Central memory CD8-positive, alpha-beta T cell (primary cell): ENCODE measurements around the gene DVL2.

Experiments used
- ATAC-seq: fragments of 150-1000 bp; cut with Tn5 transposase; replicated peaks from 2 replicates; pipeline ENCODE4 v1.10.0; 2022; ENCODE audit warnings: mild to moderate bottlenecking, moderate FRiP score, moderate number of reproducible peaks; ENCODE audit not compliant: poor library complexity, severe bottlenecking; ENCODE audit errors: extremely low read depth
- DNase-seq, 2 donors: peaks; one replicate each; pipeline ENCODE4 v3.0.0; 2021; ENCODE audit warnings: low spot score in 2 of 2
- H3K27ac Mint-ChIP-seq: one replicate; pipeline ENCODE4 v1.8.0; 2022; ENCODE audit warnings: low read depth, mild to moderate bottlenecking, moderate library complexity, mixed read lengths
- H3K27me3 Mint-ChIP-seq: one replicate; pipeline ENCODE4 v1.8.0; 2022; ENCODE audit warnings: mixed read lengths
- H3K36me3 Mint-ChIP-seq: one replicate; pipeline ENCODE4 v1.8.0; 2022; ENCODE audit warnings: mild to moderate bottlenecking, moderate library complexity, mixed read lengths; ENCODE audit not compliant: insufficient read depth
- H3K4me1 Mint-ChIP-seq: one replicate; pipeline ENCODE4 v1.8.0; 2022; ENCODE audit warnings: mixed read lengths
- H3K4me3 Mint-ChIP-seq: one replicate; pipeline ENCODE4 v1.8.0; 2022; ENCODE audit warnings: mild to moderate bottlenecking, moderate library complexity, mixed read lengths
- H3K9me3 Mint-ChIP-seq: one replicate; pipeline ENCODE4 v1.8.0; 2022; ENCODE audit warnings: mixed read lengths

Gene DVL2

GRCh38 chr17:7262192-7262934, 28.0 kb upstream of the DVL2 start, which contains the start of gene CLDN7:
Gene CLDN7 (minus strand): TSS chr17:7262478. CDS start chr17:7262043, 435 bp downstream.
- peaks cover 34% of the 10 kb centered on the region for H3K27me3 Mint-ChIP-seq

GRCh38 chr17:7261379-7262191, 27.3 kb upstream of the DVL2 start:
- no peak overlapping the region for H3K27ac Mint-ChIP-seq

More at GRCh38 chr17:7262192-7262934, 28.0 kb upstream of the DVL2 start, which contains the start of gene CLDN7:
- Mint-ChIP-seq H3K4me3 (peak within 1 kb of the TSS; percentile 77), H3K4me1 (peaks cover 18% of the 10 kb centered on the region), H3K36me3 (peaks cover 9% of the 10 kb centered on the region), H3K27ac (peak within 1 kb of the TSS; percentile 86), H3K9me3 (no peaks in the 10 kb centered on the region)
- ATAC-seq (no peak), DNase-seq (no peak)

GRCh38 chr17:7260651-7261378, 26.5 kb upstream of the DVL2 start:
- ATAC-seq (peak; percentile 41), DNase-seq (no peak)
- Mint-ChIP-seq H3K4me3 (peak overlapping the region; percentile 75), H3K9me3 (no peaks in the 10 kb centered on the region), H3K36me3 (peaks cover 21% of the 10 kb centered on the region), H3K27ac (no peak overlapping the region), H3K27me3 (peaks cover 22% of the 10 kb centered on the region), H3K4me1 (peaks cover 18% of the 10 kb centered on the region)

More at GRCh38 chr17:7261379-7262191, 27.3 kb upstream of the DVL2 start:
- peaks cover 18% of the 10 kb centered on the region for H3K4me1 Mint-ChIP-seq
- no peaks in the 10 kb centered on the region for H3K9me3 Mint-ChIP-seq
- H3K4me3 Mint-ChIP-seq = peak overlapping the region; percentile 75
- DNase-seq = no peak
- peaks cover 16% of the 10 kb centered on the region for H3K36me3 Mint-ChIP-seq
- H3K27me3 Mint-ChIP-seq = peaks cover 28% of the 10 kb centered on the region
- ATAC-seq = peak; percentile 10

- Mint-ChIP-seq H3K27ac (no peak overlapping the region), H3K4me1 (peaks cover 18% of the 10 kb centered on the region)
Observed at GRCh38 chr17:7260151-7260550, 25.8 kb upstream of the DVL2 start.

GRCh38 chr17:7259555-7259889, 25.2 kb upstream of the DVL2 start:
- peaks cover 22% of the 10 kb centered on the region for H3K27me3 Mint-ChIP-seq
- H3K4me1 Mint-ChIP-seq = peaks cover 22% of the 10 kb centered on the region
- no peaks in the 10 kb centered on the region for H3K9me3 Mint-ChIP-seq
- no peak overlapping the region for H3K4me3 Mint-ChIP-seq
- ATAC-seq = no peak
- no peak for DNase-seq
- peaks cover 31% of the 10 kb centered on the region for H3K36me3 Mint-ChIP-seq
- no peak overlapping the region for H3K27ac Mint-ChIP-seq

More at GRCh38 chr17:7260151-7260550, 25.8 kb upstream of the DVL2 start:
- H3K4me3 Mint-ChIP-seq = peak overlapping the region; percentile 18
- DNase-seq (no peak), ATAC-seq (no peak)
- peaks cover 25% of the 10 kb centered on the region for H3K36me3 Mint-ChIP-seq
- H3K27me3 Mint-ChIP-seq = peaks cover 22% of the 10 kb centered on the region
- H3K9me3 Mint-ChIP-seq = no peaks in the 10 kb centered on the region

- no peak for ATAC-seq
- no peak for DNase-seq
- Mint-ChIP-seq H3K27ac (no peak overlapping the region), H3K9me3 (no peaks in the 10 kb centered on the region), H3K27me3 (peaks cover 16% of the 10 kb centered on the region), H3K36me3 (peaks cover 34% of the 10 kb centered on the region), H3K4me3 (no peak overlapping the region), H3K4me1 (peaks cover 19% of the 10 kb centered on the region)
Observed at GRCh38 chr17:7258731-7259554, 24.6 kb upstream of the DVL2 start.

- ATAC-seq = no peak
- Mint-ChIP-seq H3K4me1 (peaks cover 19% of the 10 kb centered on the region), H3K36me3 (peaks cover 46% of the 10 kb centered on the region), H3K27me3 (no peaks in the 10 kb centered on the region), H3K4me3 (no peak overlapping the region), H3K27ac (no peak overlapping the region), H3K9me3 (no peaks in the 10 kb centered on the region)
- DNase-seq = no peak
Observed at GRCh38 chr17:7256766-7257456, 22.6 kb upstream of the DVL2 start.

GRCh38 chr17:7254511-7254910, 20.2 kb upstream of the DVL2 start:
- no peak overlapping the region for H3K4me3 Mint-ChIP-seq
- no peak overlapping the region for H3K27ac Mint-ChIP-seq
- H3K27me3 Mint-ChIP-seq = no peaks in the 10 kb centered on the region
- H3K4me1 Mint-ChIP-seq = peaks cover 33% of the 10 kb centered on the region
- ATAC-seq = no peak
- no peaks in the 10 kb centered on the region for H3K9me3 Mint-ChIP-seq
- H3K36me3 Mint-ChIP-seq = peaks cover 51% of the 10 kb centered on the region
- no peak for DNase-seq

- H3K27me3 Mint-ChIP-seq = no peaks in the 10 kb centered on the region
- H3K4me1 Mint-ChIP-seq = peaks cover 46% of the 10 kb centered on the region
- H3K9me3 Mint-ChIP-seq = no peaks in the 10 kb centered on the region
- H3K27ac Mint-ChIP-seq = peak overlapping the region; percentile 93
- DNase-seq (no peak), ATAC-seq (no peak)
- H3K4me3 Mint-ChIP-seq = peak overlapping the region; percentile 93
- H3K36me3 Mint-ChIP-seq = peaks cover 52% of the 10 kb centered on the region
Observed at GRCh38 chr17:7253082-7253481, 18.8 kb upstream of the DVL2 start.

GRCh38 chr17:7252176-7253043, 18.1 kb upstream of the DVL2 start, which contains the start of gene ELP5:
Gene ELP5 (plus strand): TSS chr17:7252215. CDS start chr17:7252551, 336 bp downstream.
- peak within 1 kb of the TSS; percentile 93 for H3K27ac Mint-ChIP-seq
- no peaks in the 10 kb centered on the region for H3K9me3 Mint-ChIP-seq
- H3K36me3 Mint-ChIP-seq = peaks cover 50% of the 10 kb centered on the region
- DNase-seq = peak; percentile 80 to 83
- ATAC-seq = peak; percentile 57
- H3K4me1 Mint-ChIP-seq = peaks cover 46% of the 10 kb centered on the region
- H3K27me3 Mint-ChIP-seq = no peaks in the 10 kb centered on the region
- H3K4me3 Mint-ChIP-seq = peak within 1 kb of the TSS; percentile 93
